ENCODE data around the gene KRTAP10-4. TPM values are rescaled to one million over a fixed set of nuclear protein-coding genes. Genes with fewer than 3 reads are reported as not detected.
A peak's percentile ranks its signal among the peaks of the same experiment; 100 is the strongest.

The KRTAP10-4 gene
- total and polyA plus RNA-seq, 2 experiments from 2014 or later: 0.16 TPM; not detected in 1

DNA sequence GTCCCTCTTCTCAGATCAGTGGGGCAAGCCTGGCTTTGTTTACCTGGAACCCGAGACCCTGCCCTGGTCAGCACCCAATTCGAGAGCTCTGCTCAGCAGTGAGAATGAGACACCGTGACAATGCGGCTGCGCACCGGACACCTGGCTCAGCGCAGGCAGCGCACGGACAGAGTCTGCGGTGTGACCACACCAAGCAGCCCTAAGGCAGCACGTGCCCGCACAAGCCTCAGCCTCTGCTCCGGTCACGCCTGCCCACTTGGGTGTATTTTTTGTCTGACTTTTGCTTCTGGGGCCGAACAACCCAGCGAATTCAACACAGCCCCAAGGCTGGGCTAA lies 43.0 kb downstream of the KRTAP10-4 start:
- TF ChIP-seq, protein P1, sequence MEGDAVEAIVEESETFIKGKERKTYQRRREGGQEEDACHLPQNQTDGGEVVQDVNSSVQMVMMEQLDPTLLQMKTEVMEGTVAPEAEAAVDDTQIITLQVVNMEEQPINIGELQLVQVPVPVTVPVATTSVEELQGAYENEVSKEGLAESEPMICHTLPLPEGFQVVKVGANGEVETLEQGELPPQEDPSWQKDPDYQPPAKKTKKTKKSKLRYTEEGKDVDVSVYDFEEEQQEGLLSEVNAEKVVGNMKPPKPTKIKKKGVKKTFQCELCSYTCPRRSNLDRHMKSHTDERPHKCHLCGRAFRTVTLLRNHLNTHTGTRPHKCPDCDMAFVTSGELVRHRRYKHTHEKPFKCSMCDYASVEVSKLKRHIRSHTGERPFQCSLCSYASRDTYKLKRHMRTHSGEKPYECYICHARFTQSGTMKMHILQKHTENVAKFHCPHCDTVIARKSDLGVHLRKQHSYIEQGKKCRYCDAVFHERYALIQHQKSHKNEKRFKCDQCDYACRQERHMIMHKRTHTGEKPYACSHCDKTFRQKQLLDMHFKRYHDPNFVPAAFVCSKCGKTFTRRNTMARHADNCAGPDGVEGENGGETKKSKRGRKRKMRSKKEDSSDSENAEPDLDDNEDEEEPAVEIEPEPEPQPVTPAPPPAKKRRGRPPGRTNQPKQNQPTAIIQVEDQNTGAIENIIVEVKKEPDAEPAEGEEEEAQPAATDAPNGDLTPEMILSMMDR (IDR thresholded peaks at IDR 0.05; ENCODE audit: low read depth, low read length): no peak
- H3K27ac ChIP-seq: no peak overlapping the region
- no peaks in the 10 kb centered on the region for H3K4me1 ChIP-seq (ENCODE audit: low read depth)
- H3K4me3 ChIP-seq: no peak overlapping the region
- no peaks in the 10 kb centered on the region for H3K27me3 ChIP-seq
- H3K9me3 ChIP-seq (ENCODE audit: low read depth): no peaks in the 10 kb centered on the region
- DNase-seq (ENCODE audit: low read depth in 1 of 2, low spot score in 1 of 2): no peak
- no peaks in the 10 kb centered on the region for H3K36me3 ChIP-seq

DNA sequence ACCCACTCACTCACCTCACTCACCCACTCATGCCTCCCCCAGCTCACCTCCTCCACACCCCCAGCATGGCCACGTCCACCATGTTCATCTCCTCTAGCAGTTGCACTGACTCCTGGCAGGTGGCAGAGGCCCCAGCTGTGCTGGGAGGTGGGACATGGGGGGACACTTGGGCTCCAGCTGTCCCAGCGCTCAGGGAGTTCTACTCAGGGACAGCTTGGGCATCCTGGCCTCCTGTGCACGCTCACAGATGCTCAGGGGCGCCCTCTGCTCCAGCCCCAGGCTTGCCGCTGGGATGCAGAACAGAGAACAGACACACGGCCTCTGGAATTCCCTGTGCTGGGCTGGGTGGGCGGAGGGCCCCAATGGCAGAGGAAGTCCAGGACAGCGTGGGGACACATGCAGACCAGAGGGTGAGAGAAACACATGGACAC lies 43.6 kb downstream of the KRTAP10-4 start:
- Histone ChIP-seq H3K4me3 (no peak overlapping the region), H3K4me1 (ENCODE audit: low read depth) (no peaks in the 10 kb centered on the region), H3K27ac (no peak overlapping the region), H3K9me3 (ENCODE audit: low read depth) (no peaks in the 10 kb centered on the region), H3K36me3 (no peaks in the 10 kb centered on the region), H3K27me3 (no peaks in the 10 kb centered on the region)
- DNase-seq (ENCODE audit: low read depth in 1 of 2, low spot score in 1 of 2): no peak
- TF ChIP-seq, protein P1 (IDR thresholded peaks at IDR 0.05; ENCODE audit: low read depth, low read length): no peak

DNA sequence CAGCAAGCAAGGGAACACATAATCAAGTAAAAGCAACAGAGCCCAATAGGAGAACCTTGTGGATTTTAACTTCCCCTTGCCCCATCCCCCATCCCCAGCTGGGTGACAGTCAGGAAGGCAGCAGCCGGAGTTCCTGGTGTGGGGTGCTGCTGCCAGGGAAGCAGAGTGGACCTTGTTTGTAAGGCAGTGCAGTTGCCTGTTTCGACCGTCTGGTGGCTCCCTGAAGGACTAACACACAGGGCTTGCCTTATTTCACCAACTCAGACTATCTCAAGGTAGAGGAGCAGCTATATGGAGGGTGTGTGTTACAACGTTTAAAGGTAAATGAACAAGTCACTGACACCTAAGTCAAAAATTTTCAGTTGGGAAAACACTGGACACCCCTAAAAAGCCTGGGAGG lies 45.0 kb downstream of the KRTAP10-4 start:
- H3K4me3 ChIP-seq: no peak overlapping the region
- no peaks in the 10 kb centered on the region for H3K9me3 ChIP-seq (ENCODE audit: low read depth)
- no peak overlapping the region for H3K27ac ChIP-seq
- peak in 1 of 2 donors; percentile 9 for DNase-seq (ENCODE audit: low read depth in 1 of 2, low spot score in 1 of 2)
- no peaks in the 10 kb centered on the region for H3K36me3 ChIP-seq
- no peaks in the 10 kb centered on the region for H3K4me1 ChIP-seq (ENCODE audit: low read depth)
- TF ChIP-seq, protein P1 (IDR thresholded peaks at IDR 0.05; ENCODE audit: low read depth, low read length): no peak
- no peaks in the 10 kb centered on the region for H3K27me3 ChIP-seq

DNA sequence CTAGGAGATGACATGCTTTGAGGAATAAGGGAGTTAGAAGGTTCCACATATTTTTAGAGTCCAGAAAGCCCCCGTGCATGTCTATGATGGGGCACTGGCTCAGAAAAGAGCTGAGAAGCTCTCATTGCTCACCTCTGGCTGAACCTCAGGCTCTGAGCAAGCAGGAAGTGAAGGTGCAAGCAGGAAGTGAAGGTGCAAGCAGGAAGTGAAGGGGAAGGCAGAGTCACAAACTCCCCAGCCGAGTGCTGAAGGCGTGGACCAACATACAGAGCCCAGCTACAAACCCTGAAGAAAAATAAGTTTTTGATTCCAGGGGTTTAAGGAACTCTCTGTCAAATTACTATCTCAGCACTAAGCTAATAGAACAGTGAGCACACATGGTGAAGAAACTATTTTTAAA lies 45.4 kb downstream of the KRTAP10-4 start:
- TF ChIP-seq, protein P1 (IDR thresholded peaks at IDR 0.05; ENCODE audit: low read depth, low read length): no peak
- Histone ChIP-seq H3K36me3 (no peaks in the 10 kb centered on the region), H3K27ac (no peak overlapping the region), H3K9me3 (ENCODE audit: low read depth) (no peaks in the 10 kb centered on the region), H3K27me3 (no peaks in the 10 kb centered on the region), H3K4me3 (no peak overlapping the region), H3K4me1 (ENCODE audit: low read depth) (no peaks in the 10 kb centered on the region)
- DNase-seq (ENCODE audit: low read depth in 1 of 2, low spot score in 1 of 2): no peak

DNA sequence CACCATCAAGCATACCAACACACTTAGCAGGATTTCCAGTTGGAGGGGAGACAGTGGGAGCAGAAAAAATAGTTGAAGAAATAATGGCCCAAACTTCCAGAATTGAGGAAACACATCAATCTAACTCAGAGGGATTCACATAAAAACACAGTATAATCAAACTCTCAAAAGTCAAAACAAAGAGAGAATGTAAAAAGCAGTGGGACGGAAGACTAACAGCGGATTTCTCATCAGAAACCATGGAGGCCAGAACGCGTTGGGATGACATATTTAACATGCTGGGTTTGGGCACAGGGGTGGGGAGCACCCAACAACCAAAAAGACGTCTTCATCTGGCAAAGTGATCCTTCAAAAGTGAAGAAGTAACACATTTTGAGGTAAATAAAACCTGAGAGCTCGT lies 46.4 kb downstream of the KRTAP10-4 start:
- no peaks in the 10 kb centered on the region for H3K27me3 ChIP-seq
- no peaks in the 10 kb centered on the region for H3K4me1 ChIP-seq (ENCODE audit: low read depth)
- TF ChIP-seq, protein P1 (IDR thresholded peaks at IDR 0.05; ENCODE audit: low read depth, low read length): no peak
- H3K9me3 ChIP-seq (ENCODE audit: low read depth): no peaks in the 10 kb centered on the region
- H3K4me3 ChIP-seq: no peak overlapping the region
- H3K36me3 ChIP-seq: no peaks in the 10 kb centered on the region
- no peak for DNase-seq (ENCODE audit: low read depth in 1 of 2, low spot score in 1 of 2)
- no peak overlapping the region for H3K27ac ChIP-seq

DNA sequence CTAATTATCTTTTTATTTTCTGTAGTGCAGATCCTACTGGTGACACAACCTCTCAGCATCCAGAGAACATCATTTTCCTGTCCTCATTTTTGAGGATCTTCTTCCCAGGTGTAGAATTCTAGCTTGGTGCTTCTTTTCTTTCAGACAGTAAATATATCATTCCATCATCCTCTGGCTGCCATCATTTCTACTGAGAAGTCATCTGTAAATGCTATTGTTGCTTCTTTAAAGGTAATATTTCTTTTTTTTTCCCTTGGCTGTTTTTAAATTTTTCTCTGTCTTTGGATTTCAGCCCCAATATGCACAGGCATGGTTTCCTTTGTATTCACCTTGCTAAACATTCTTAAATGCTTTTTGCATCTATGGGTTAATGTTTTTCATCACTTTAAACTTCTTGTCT lies 50.0 kb downstream of the KRTAP10-4 start:
- no peak overlapping the region for H3K27ac ChIP-seq
- H3K36me3 ChIP-seq: no peaks in the 10 kb centered on the region
- DNase-seq (ENCODE audit: low read depth in 1 of 2, low spot score in 1 of 2): no peak
- H3K4me3 ChIP-seq: no peak overlapping the region
- no peaks in the 10 kb centered on the region for H3K27me3 ChIP-seq
- TF ChIP-seq, protein P1 (IDR thresholded peaks at IDR 0.05; ENCODE audit: low read depth, low read length): no peak
- H3K4me1 ChIP-seq (ENCODE audit: low read depth): no peaks in the 10 kb centered on the region
- H3K9me3 ChIP-seq (ENCODE audit: low read depth): no peaks in the 10 kb centered on the region
